Left cardiac atrium (tissue), 4 donors: Measurements from ENCODE around the gene CAMTA2. TPM values are rescaled to one million over a fixed set of nuclear protein-coding genes. Genes with fewer than 3 reads are reported as not detected.
A peak's percentile ranks its signal among the peaks of the same experiment; 100 is the strongest.
"Not testable (repeated sequence)": the region's sequence is repeated elsewhere in the genome, so short reads cannot be mapped to it uniquely, and the experiment has no call there.

Experiments
- ATAC-seq, 2 donors: fragments of 200-7000 bp; cut with Tn5 transposase; one replicate each; pipeline ENCODE4 v1.9.1; 2020; ENCODE audit warnings: mild to moderate bottlenecking in 2 of 2, moderate library complexity in 2 of 2
- DNase-seq: peaks from one replicate; pipeline ENCODE4 v3.0.0-alpha.2; 2020
- intact Hi-C, 2 donors: fragments of 100-400 bp; cut with DNase I; formaldehyde crosslinking; loops; one replicate each; pipeline versions ENCODE4 v1.14.1 to v1.15.1; 2022 to 2023
- microRNA-seq, 2 donors: library from miRNA; unstranded; fragments of <30 nt; microRNA quantifications; one replicate each; pipeline ENCODE4 v1.2.0, GENCODE V29; 2020
- total RNA-seq, 2 donors: library from RNA; stranded (reverse); fragmentation: NEBNext Ultra II Directional; extraction: Animal tissue kit (Norgen Biotek cat#: 25700); gene quantifications; one replicate each; pipeline ENCODE4 v1.2.1, GENCODE V29; 2021
- donor health status: DM: no; HTN: yes; CAD: no.
- donor health status: DM: no; HTN: yes; CAD: no; lungs with severe emphysema.
- donor health status: DM: yes; HTN: yes; CAD: no.
- donor health status: Dilated cardiomyopathy.

Gene CAMTA2
- total RNA-seq, 2 donors from 2014 or later, result 35.5 to 46.1 TPM

- no peak for DNase-seq
- no peak for ATAC-seq
- intact Hi-C loops, result no loop called here
Observed at GRCh38 chr17:4938688-4939545, 48.6 kb downstream of the CAMTA2 start.

GRCh38 chr17:4938069-4938491 is 49.4 kb downstream of the CAMTA2 start:
- intact Hi-C loops, result no loop called here
- ATAC-seq, result no peak
- no peak for DNase-seq

DNA sequence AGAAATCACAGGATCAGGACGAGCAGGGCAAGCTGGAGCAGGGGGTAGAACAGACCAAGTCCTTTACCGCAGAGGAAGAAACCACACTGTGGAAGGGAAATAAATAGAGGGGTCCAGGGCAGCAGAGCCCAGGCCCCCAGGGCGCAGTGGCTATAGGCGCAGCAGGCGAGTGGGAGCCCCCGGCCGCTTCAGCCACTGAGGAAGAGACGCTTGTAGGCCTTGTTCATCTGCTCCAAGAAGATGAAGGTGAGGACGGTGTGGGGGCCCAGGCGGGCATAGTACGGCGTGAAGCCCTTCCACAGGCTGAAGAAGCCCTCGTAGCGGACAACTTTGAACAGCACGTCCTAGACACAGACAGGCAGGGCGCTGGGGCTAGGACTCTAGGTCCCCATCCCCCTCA is 49.9 kb downstream of the CAMTA2 start:
- intact Hi-C loops, result no loop called here
- ATAC-seq, result no peak
- DNase-seq, result no peak

GRCh38 chr17:4936436-4936835 is 51.0 kb downstream of the CAMTA2 start:
- intact Hi-C loops, result no loop called here
- DNase-seq, result no peak

GRCh38 chr17:4935650-4936049 is 51.8 kb downstream of the CAMTA2 start:
- ATAC-seq, result no peak
- intact Hi-C loops, result no loop called here
- DNase-seq, result no peak

More at GRCh38 chr17:4936436-4936835, 51.0 kb downstream of the CAMTA2 start:
- ATAC-seq, result no peak

DNA sequence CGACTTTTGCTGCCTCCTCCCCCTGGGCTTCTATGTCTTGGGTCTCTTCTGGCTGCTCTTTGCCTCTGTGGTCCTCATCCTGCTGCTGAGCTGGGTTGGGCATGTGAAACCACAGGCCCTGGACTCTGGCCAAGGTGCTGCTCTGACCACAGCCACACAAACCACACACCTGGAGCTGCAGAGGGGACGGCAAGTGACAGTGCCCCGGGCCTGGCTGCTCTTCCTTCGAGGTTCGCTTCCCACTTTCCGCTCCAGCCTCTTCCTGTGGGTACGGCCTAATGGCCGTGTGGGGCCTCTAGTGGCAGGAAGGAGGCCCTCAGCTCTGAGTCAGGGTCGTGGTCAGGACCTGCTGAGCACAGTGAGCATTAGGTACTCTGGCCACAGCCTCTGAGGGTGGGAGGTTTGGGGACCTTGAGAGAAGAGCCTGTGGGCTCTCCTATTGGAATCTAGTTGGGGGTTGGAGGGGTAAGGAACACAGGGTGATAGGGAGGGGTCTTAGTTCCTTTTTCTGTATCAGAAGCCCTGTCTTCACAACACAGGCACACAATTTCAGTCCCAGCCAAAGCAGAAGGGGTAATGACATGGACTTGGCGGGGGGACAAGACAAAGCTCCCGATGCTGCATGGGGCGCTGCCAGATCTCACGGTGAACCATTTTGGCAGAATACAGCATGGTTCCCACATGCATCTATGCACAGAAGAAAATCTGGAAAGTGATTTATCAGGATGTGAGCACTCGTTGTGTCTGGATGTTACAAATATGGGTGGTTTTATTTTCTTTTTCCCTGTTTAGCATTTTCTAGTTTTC is 53.1 kb downstream of the CAMTA2 start:
- intact Hi-C loops, result no loop called here
- DNase-seq, result no peak
- ATAC-seq, result peak; percentile 38 to 55

DNA sequence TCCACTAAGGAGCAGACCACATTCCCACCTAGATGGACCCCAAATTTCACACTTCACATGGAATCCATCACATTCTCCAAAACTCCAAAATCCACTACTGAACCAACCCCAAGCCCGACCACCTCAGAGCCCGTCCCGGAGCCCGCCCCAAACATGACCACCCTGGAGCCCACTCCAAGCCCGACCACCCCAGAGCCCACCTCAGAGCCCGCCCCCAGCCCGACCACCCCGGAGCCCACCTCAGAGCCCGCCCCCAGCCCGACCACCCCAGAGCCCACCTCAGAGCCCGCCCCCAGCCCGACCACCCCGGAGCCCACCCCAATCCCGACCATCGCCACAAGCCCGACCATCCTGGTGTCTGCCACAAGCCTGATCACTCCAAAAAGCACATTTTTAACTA is 53.8 kb downstream of the CAMTA2 start:
- intact Hi-C loops, result no loop called here
- no peak for ATAC-seq
- DNase-seq, result no peak

DNA sequence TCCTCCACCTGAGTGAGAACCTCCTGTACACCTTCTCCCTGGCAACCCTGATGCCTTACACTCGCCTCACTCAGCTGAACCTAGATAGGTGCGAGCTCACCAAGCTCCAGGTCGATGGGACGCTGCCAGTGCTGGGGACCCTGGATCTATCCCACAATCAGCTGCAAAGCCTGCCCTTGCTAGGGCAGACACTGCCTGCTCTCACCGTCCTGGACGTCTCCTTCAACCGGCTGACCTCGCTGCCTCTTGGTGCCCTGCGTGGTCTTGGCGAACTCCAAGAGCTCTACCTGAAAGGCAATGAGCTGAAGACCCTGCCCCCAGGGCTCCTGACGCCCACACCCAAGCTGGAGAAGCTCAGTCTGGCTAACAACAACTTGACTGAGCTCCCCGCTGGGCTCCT is 54.7 kb downstream of the CAMTA2 start:
- DNase-seq (no peak), ATAC-seq (no peak)
- intact Hi-C loops, result no loop called here

DNA sequence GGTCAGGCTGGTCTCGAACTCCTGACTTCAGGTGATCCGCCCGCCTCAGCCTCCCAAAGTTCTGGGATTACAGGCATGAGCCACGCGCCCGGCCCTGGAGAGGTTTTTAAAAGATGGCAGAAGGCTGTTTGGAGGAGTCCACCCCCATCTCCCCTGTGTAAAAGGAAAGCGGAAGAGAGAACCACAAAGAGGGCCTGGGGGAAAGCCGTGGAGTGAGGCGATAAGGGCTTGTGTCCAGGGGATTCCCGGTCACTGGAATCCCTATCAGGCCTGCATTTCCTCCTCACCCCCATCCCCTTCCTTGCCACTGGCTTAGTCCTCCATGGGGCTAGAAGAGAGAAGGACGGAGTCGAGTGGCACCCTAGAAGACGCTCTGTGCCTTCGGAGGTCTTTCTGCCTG is 55.5 kb downstream of the CAMTA2 start, which contains the start of gene GP1BA:
TSS of gene GP1BA (plus strand) at position 315 of the 400 bp plus-strand sequence. CDS start 328 bp downstream, outside the sequence.
- intact Hi-C loops, result no loop called here
- no peak for DNase-seq
- no peak for ATAC-seq

GRCh38 chr17:4928881-4929280 is 58.6 kb downstream of the CAMTA2 start:
- intact Hi-C loops, result no loop called here
- no peak for ATAC-seq
- no peak for DNase-seq

GRCh38 chr17:4926577-4927335 is 60.7 kb downstream of the CAMTA2 start:
- ATAC-seq, DNase-seq, intact Hi-C loops: not testable (repeated sequence)

- DNase-seq, result no peak
- intact Hi-C loops, result no loop called here
- ATAC-seq, result no peak
Observed at GRCh38 chr17:4921320-4921719, 66.2 kb downstream of the CAMTA2 start.

DNA sequence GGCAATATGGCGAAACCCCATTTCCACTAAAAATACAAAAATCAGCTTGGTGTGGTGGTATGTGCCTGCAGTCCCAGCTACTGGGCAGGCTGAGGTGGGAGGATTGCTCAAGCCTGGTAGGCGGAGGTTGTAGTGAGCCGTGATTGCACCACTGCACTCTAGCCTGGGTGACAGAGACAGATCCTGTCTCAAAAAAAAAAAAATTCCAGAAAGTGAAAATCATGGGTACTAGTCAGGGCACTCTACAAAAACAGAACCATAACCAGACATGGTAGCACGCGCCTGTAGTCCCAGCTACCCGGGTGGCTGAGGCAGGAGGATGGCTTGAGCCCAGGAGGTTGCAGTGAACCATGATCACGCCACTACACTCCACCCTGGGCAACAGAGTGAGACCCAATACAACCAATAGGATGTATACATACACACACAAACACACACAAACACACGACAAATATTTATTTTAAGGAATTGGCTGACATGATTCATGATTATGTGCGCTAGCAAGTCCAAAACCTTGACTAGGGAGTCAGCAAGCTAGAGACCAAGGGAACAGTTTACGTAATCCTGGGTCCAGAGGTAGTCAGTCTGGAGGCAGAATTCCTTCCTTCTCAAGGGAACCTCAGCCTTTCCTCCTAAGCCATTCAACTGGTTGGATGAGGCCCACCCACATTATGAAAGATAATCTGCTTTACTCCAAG is 67.0 kb downstream of the CAMTA2 start:
- peak; percentile 12 to 30 for ATAC-seq
- no peak for DNase-seq
- intact Hi-C loops, result no loop called here

DNA sequence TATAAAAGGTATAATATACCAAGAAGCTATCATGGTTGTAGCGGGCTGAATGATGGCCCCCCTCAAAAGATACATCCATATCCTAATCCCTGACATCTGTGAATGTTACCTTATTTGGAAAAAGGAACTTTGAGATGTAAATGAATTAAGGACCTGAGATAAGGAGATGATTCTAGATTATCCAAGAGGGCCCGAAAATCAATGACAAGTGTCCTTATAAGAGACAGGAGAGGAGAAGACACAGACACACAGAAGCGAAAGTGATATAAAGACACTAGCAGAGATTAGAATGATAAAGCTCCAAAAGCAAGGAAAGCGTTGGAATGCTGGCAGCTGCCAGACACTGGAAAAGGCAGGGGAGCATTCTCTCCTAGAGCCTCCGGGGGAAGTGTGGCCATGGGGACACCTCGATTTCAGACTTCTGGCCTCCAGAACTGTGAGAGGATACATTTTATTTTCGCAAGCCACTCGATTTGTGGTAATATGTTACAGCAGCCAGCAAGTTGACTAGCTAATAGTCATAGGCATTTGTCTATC is 67.9 kb downstream of the CAMTA2 start:
- intact Hi-C loops, result loop anchor here in 1 of 2 donors (10.0 kb wide), 1 partner anchor 145 kb away; no protein-coding TSS in a partner anchor
- DNase-seq, result no peak
- no peak for ATAC-seq

Small RNA genes lying within 50 kb of the gene (microRNA-seq; reads per million reads assigned to microRNA genes)
- 0 to 0.60 reads per million in 2 donors for gene MIR6864
- 0 to 0.54 reads per million in 2 donors for gene MIR6865

Other genes starting within 250 kb of the CAMTA2 start
- under 1 TPM; 0.21 to 0.39 TPM for gene ZMYND15, start 247.8 kb downstream of the CAMTA2 start, total RNA-seq
- gene CXCL16, start 247.7 kb downstream of the CAMTA2 start, total RNA-seq, result 1 to 10 TPM; 6.5 to 8.2 TPM
- not detected for gene TM4SF5, start 215.8 kb downstream of the CAMTA2 start, total RNA-seq
- 1 to 10 TPM in 1 of 2 donors, under 1 TPM in 1; 0.81 to 1.1 TPM for gene VMO1, start 201.3 kb downstream of the CAMTA2 start, total RNA-seq
- not detected for gene GLTPD2, start 198.7 kb downstream of the CAMTA2 start, total RNA-seq
- gene PSMB6, start 191.5 kb downstream of the CAMTA2 start, total RNA-seq, result 100 to 1,000 TPM; 145 to 147 TPM
- gene PLD2, start 180.5 kb downstream of the CAMTA2 start, total RNA-seq, result 10 to 100 TPM; 14.7 to 14.9 TPM
- 10 to 100 TPM; 40.1 to 42.2 TPM for gene MINK1, start 154.3 kb downstream of the CAMTA2 start, total RNA-seq
- gene C17orf107, start 88.1 kb downstream of the CAMTA2 start, total RNA-seq, result 1 to 10 TPM; 1.3 to 2.3 TPM
- 100 to 1,000 TPM in 1 of 2 donors, 10 to 100 TPM in 1; 36.8 to 118 TPM for gene CHRNE, start 84.6 kb downstream of the CAMTA2 start, total RNA-seq
- gene GP1BA, start 55.4 kb downstream of the CAMTA2 start, total RNA-seq, result under 1 TPM; 0.13 to 0.15 TPM
- 100 to 1,000 TPM; 166 to 175 TPM for gene SLC25A11, start 47.6 kb downstream of the CAMTA2 start, total RNA-seq
- 10 to 100 TPM; 76.2 to 95.6 TPM for gene RNF167, start 47.4 kb downstream of the CAMTA2 start, total RNA-seq
- 100 to 1,000 TPM; 254 to 303 TPM for gene PFN1, start 39.1 kb downstream of the CAMTA2 start, total RNA-seq
- 100 to 1,000 TPM; 149 to 228 TPM for gene ENO3, start 36.6 kb downstream of the CAMTA2 start, total RNA-seq
- 100 to 1,000 TPM; 113 to 128 TPM for gene SPAG7, start 19.9 kb downstream of the CAMTA2 start, total RNA-seq
- gene INCA1, start 9.8 kb upstream of the CAMTA2 start, total RNA-seq, result 1 to 10 TPM; 1.8 to 2.6 TPM
- 100 to 1,000 TPM; 405 to 447 TPM for gene KIF1C, start 10.3 kb upstream of the CAMTA2 start, total RNA-seq
- gene SLC52A1, start 47.8 kb upstream of the CAMTA2 start, total RNA-seq, result under 1 TPM in 1 of 2 donors, not detected in 1; 0.10 TPM
- gene ZFP3, start 90.8 kb upstream of the CAMTA2 start, total RNA-seq, result 10 to 100 TPM in 1 of 2 donors, 1 to 10 TPM in 1; 8.6 to 12.5 TPM
- 1 to 10 TPM; 5.1 to 5.7 TPM for gene ZNF232, start 124.2 kb upstream of the CAMTA2 start, total RNA-seq
- gene USP6, start 128.4 kb upstream of the CAMTA2 start, total RNA-seq, result under 1 TPM; 0.06 to 0.16 TPM
- gene ZNF594, start 204.2 kb upstream of the CAMTA2 start, total RNA-seq, result 1 to 10 TPM; 5.7 to 6.9 TPM
- gene SCIMP, start 247.2 kb upstream of the CAMTA2 start, total RNA-seq, result 1 to 10 TPM; 3.1 TPM